HG02981 (cell line): ENCODE results near the gene SMARCA1.

Source experiments
- ATAC-seq: cut with Tn5 transposase; IDR thresholded peaks from one replicate; pipeline ENCODE4 v1.9.1; 2021; ENCODE audit warnings: mild to moderate bottlenecking, moderate library complexity; ENCODE audit not compliant: unreplicated experiment

The SMARCA1 gene

GRCh38 chrX:129462707-129463106 is 60.6 kb downstream of the SMARCA1 start:
- no peak for ATAC-seq

- ATAC-seq = no peak
These were observed 61.4 kb downstream of the SMARCA1 start for GRCh38 chrX:129461801-129462456.

- ATAC-seq = no peak
These were observed 70.8 kb downstream of the SMARCA1 start for GRCh38 chrX:129452523-129452922.

- ATAC-seq = no peak
These were observed 73.2 kb downstream of the SMARCA1 start for GRCh38 chrX:129450123-129450522.

- no peak for ATAC-seq
These were observed 74.1 kb downstream of the SMARCA1 start for GRCh38 chrX:129449148-129449547.

- no peak for ATAC-seq
These were observed 77.9 kb downstream of the SMARCA1 start for GRCh38 chrX:129445436-129445835.

GRCh38 chrX:129433945-129434344 is 89.3 kb downstream of the SMARCA1 start:
- no peak for ATAC-seq

- ATAC-seq = no peak
These were observed 89.8 kb downstream of the SMARCA1 start for GRCh38 chrX:129433461-129433860.

- no peak for ATAC-seq
These were observed 96.0 kb downstream of the SMARCA1 start for GRCh38 chrX:129427267-129427666.

- no peak for ATAC-seq
These were observed 100.1 kb downstream of the SMARCA1 start for GRCh38 chrX:129423191-129423590.

- no peak for ATAC-seq
These were observed 118.7 kb downstream of the SMARCA1 start for GRCh38 chrX:129404670-129405008.

- ATAC-seq = no peak
These were observed 119.2 kb downstream of the SMARCA1 start for GRCh38 chrX:129403974-129404669.
